Measurements from ENCODE around the gene VPS4B. TPM values are rescaled to one million over a fixed set of nuclear protein-coding genes. Genes with fewer than 3 reads are reported as not detected.

VPS4B gene
- total RNA-seq, 1 donor from 2014 or later = 43.1 TPM

GRCh38 chr18:63407734-63408133 is 14.5 kb downstream of the VPS4B start:
- DNase-seq (ENCODE audit: low spot score) = no peak
- no peaks in the 10 kb centered on the region for H3K27me3 Mint-ChIP-seq (ENCODE audit: unreplicated experiment)
- peaks cover 5% of the 10 kb centered on the region for H3K36me3 Mint-ChIP-seq (ENCODE audit: low read depth, unreplicated experiment)
- H3K4me3 Mint-ChIP-seq (ENCODE audit: unreplicated experiment) = no peak overlapping the region
- TF ChIP-seq CTCF (IDR thresholded peaks at IDR 0.05; ENCODE audit: unreplicated experiment) = no peak
- no peaks in the 10 kb centered on the region for H3K9me3 Mint-ChIP-seq (ENCODE audit: unreplicated experiment)
- H3K4me1 Mint-ChIP-seq (ENCODE audit: unreplicated experiment) = no peaks in the 10 kb centered on the region
- H3K27ac Mint-ChIP-seq (ENCODE audit: unreplicated experiment) = no peak overlapping the region

GRCh38 chr18:63405986-63406385 is 16.3 kb downstream of the VPS4B start:
- H3K4me1 Mint-ChIP-seq (ENCODE audit: unreplicated experiment) = no peaks in the 10 kb centered on the region
- peaks cover 7% of the 10 kb centered on the region for H3K36me3 Mint-ChIP-seq (ENCODE audit: low read depth, unreplicated experiment)
- TF ChIP-seq CTCF (IDR thresholded peaks at IDR 0.05; ENCODE audit: unreplicated experiment) = no peak
- H3K9me3 Mint-ChIP-seq (ENCODE audit: unreplicated experiment) = no peaks in the 10 kb centered on the region
- no peak overlapping the region for H3K27ac Mint-ChIP-seq (ENCODE audit: unreplicated experiment)
- H3K27me3 Mint-ChIP-seq (ENCODE audit: unreplicated experiment) = no peaks in the 10 kb centered on the region
- no peak for DNase-seq (ENCODE audit: low spot score)
- H3K4me3 Mint-ChIP-seq (ENCODE audit: unreplicated experiment) = no peak overlapping the region

- Mint-ChIP-seq H3K27ac (ENCODE audit: unreplicated experiment) (no peak overlapping the region), H3K4me1 (ENCODE audit: unreplicated experiment) (no peaks in the 10 kb centered on the region), H3K36me3 (ENCODE audit: low read depth, unreplicated experiment) (peaks cover 3% of the 10 kb centered on the region), H3K9me3 (ENCODE audit: unreplicated experiment) (no peaks in the 10 kb centered on the region), H3K4me3 (ENCODE audit: unreplicated experiment) (no peak overlapping the region), H3K27me3 (ENCODE audit: unreplicated experiment) (no peaks in the 10 kb centered on the region)
- no peak for TF ChIP-seq CTCF (IDR thresholded peaks at IDR 0.05; ENCODE audit: unreplicated experiment)
- DNase-seq (ENCODE audit: low spot score) = no peak
Measured at GRCh38 chr18:63402246-63403162, 19.8 kb downstream of the VPS4B start.

GRCh38 chr18:63399300-63399699 is 23.0 kb downstream of the VPS4B start:
- no peak for DNase-seq (ENCODE audit: low spot score)
- H3K27me3 Mint-ChIP-seq (ENCODE audit: unreplicated experiment) = no peaks in the 10 kb centered on the region
- TF ChIP-seq CTCF (IDR thresholded peaks at IDR 0.05; ENCODE audit: unreplicated experiment) = no peak
- no peak overlapping the region for H3K27ac Mint-ChIP-seq (ENCODE audit: unreplicated experiment)
- peaks cover 7% of the 10 kb centered on the region for H3K36me3 Mint-ChIP-seq (ENCODE audit: low read depth, unreplicated experiment)
- H3K4me3 Mint-ChIP-seq (ENCODE audit: unreplicated experiment) = no peak overlapping the region
- no peaks in the 10 kb centered on the region for H3K4me1 Mint-ChIP-seq (ENCODE audit: unreplicated experiment)
- no peaks in the 10 kb centered on the region for H3K9me3 Mint-ChIP-seq (ENCODE audit: unreplicated experiment)

GRCh38 chr18:63397349-63397748 is 24.9 kb downstream of the VPS4B start:
- no peaks in the 10 kb centered on the region for H3K4me1 Mint-ChIP-seq (ENCODE audit: unreplicated experiment)
- peaks cover 6% of the 10 kb centered on the region for H3K36me3 Mint-ChIP-seq (ENCODE audit: low read depth, unreplicated experiment)

More at GRCh38 chr18:63397349-63397748, 24.9 kb downstream of the VPS4B start:
- no peak overlapping the region for H3K27ac Mint-ChIP-seq (ENCODE audit: unreplicated experiment)
- no peak overlapping the region for H3K4me3 Mint-ChIP-seq (ENCODE audit: unreplicated experiment)
- DNase-seq (ENCODE audit: low spot score) = no peak
- no peaks in the 10 kb centered on the region for H3K9me3 Mint-ChIP-seq (ENCODE audit: unreplicated experiment)
- H3K27me3 Mint-ChIP-seq (ENCODE audit: unreplicated experiment) = peaks cover 1% of the 10 kb centered on the region
- no peak for TF ChIP-seq CTCF (IDR thresholded peaks at IDR 0.05; ENCODE audit: unreplicated experiment)

Data from endothelial cell (in vitro differentiated cells).